Hematopoietic multipotent progenitor cell treated with erythropoietin and hydrocortisone succinate and interleukin-3 and kit ligand, for 17 days (in vitro differentiated cells): ENCODE measurements around the gene PIEZO2.
"Not testable (repeated sequence)": the region's sequence is repeated elsewhere in the genome, so short reads cannot be mapped to it uniquely, and the experiment has no call there.

Source experiments
- DNase-seq: peaks from one replicate; pipeline ENCODE4 v3.0.0-alpha.2; 2015; ENCODE audit warnings: low spot score

The PIEZO2 gene

GRCh38 chr18:10680271-10680596, 469.1 kb downstream of the PIEZO2 start:
- DNase-seq = no peak

- DNase-seq = no peak
Measured at GRCh38 chr18:10679557-10680270, 469.7 kb downstream of the PIEZO2 start.

GRCh38 chr18:10671441-10671840, 477.9 kb downstream of the PIEZO2 start:
- DNase-seq = no peak

- no peak for DNase-seq
Measured at GRCh38 chr18:10670856-10671255, 478.5 kb downstream of the PIEZO2 start.

GRCh38 chr18:10669441-10670100, 479.8 kb downstream of the PIEZO2 start:
- DNase-seq = no peak

GRCh38 chr18:10663750-10664149, 485.6 kb downstream of the PIEZO2 start:
- DNase-seq = no peak

GRCh38 chr18:10661317-10661716, 488.1 kb downstream of the PIEZO2 start:
- no peak for DNase-seq

- DNase-seq = no peak
Measured at GRCh38 chr18:10660179-10660884, 489.0 kb downstream of the PIEZO2 start.

GRCh38 chr18:10659594-10659993, 489.8 kb downstream of the PIEZO2 start:
- DNase-seq = no peak

GRCh38 chr18:10659000-10659399, 490.4 kb downstream of the PIEZO2 start:
- DNase-seq = no peak

- not testable (repeated sequence) for DNase-seq
Measured at GRCh38 chr18:10644003-10644402, 505.4 kb downstream of the PIEZO2 start.

GRCh38 chr18:10642915-10643524, 506.3 kb downstream of the PIEZO2 start:
- not testable (repeated sequence) for DNase-seq

- not testable (repeated sequence) for DNase-seq
Measured at GRCh38 chr18:10638539-10638885, 510.9 kb downstream of the PIEZO2 start.

GRCh38 chr18:10637858-10638538, 511.4 kb downstream of the PIEZO2 start:
- not testable (repeated sequence) for DNase-seq

- not testable (repeated sequence) for DNase-seq
Measured at GRCh38 chr18:10629076-10629475, 520.3 kb downstream of the PIEZO2 start.

GRCh38 chr18:10626606-10627213, 522.7 kb downstream of the PIEZO2 start:
- not testable (repeated sequence) for DNase-seq

GRCh38 chr18:10623606-10624005, 525.8 kb downstream of the PIEZO2 start:
- DNase-seq = not testable (repeated sequence)

- DNase-seq = not testable (repeated sequence)
Measured at GRCh38 chr18:10622982-10623381, 526.4 kb downstream of the PIEZO2 start.

GRCh38 chr18:10620670-10621329, 528.6 kb downstream of the PIEZO2 start:
- not testable (repeated sequence) for DNase-seq
